Esophagus muscularis mucosa (tissue), 4 donors: ENCODE results near the gene ORC3. TPM values are rescaled to one million over a fixed set of nuclear protein-coding genes. Genes with fewer than 3 reads are reported as not detected.

Experiments
- DNase-seq: peaks from one replicate; pipeline ENCODE4 v3.0.0-alpha.2; 2017; ENCODE audit errors: extremely low spot score
- H3K27ac ChIP-seq, 4 donors: fragments of 200-600 bp; sonication (generic); replicated peaks in 1 of 4; 1 replicate in 3 of 4; 2 replicates in 1 of 4; pipeline ENCODE4 v1.5.1; 2016 to 2019; ENCODE audit warnings: mild to moderate bottlenecking in 1 of 4
- H3K27me3 ChIP-seq, 4 donors: fragments of 200-600 bp; sonication (generic); one replicate each; pipeline versions ENCODE4 v1.5.1 to v1.6.0; 2016 to 2019
- H3K36me3 ChIP-seq, 4 donors: fragments of 200-600 bp; sonication (generic); one replicate each; pipeline ENCODE4 v1.5.1; 2016 to 2019
- H3K4me1 ChIP-seq, 4 donors: fragments of 200-600 bp; sonication (generic); one replicate each; pipeline ENCODE4 v1.5.1; 2016 to 2019
- H3K4me3 ChIP-seq, 4 donors: fragments of 200-600 bp; sonication (generic); 1 replicate in 2 of 4; 2 replicates in 2 of 4; pipeline ENCODE4 v1.5.1; 2016 to 2019; ENCODE audit warnings: mild to moderate bottlenecking in 4 of 4, moderate library complexity in 1 of 4
- H3K9me3 ChIP-seq, 4 donors: fragments of 200-600 bp; sonication (generic); 1 replicate in 3 of 4; 2 replicates in 1 of 4; pipeline ENCODE4 v1.5.1; 2016 to 2019
- EP300 ChIP-seq: sonication (generic); formaldehyde crosslinking; IDR thresholded peaks from one replicate; pipeline ENCODE4 v1.6.1; 2017; ENCODE audit warnings: antibody characterized with exemption
- POLR2A ChIP-seq: fragments of 450-650 bp; IDR thresholded peaks from one replicate; pipeline ENCODE4 v1.6.1; 2017; ENCODE audit warnings: antibody characterized with exemption, moderate library complexity, mild to moderate bottlenecking, low read depth
- POLR2AphosphoS5 ChIP-seq, 2 donors: sonication (generic); formaldehyde crosslinking; IDR thresholded peaks; one replicate each; pipeline ENCODE4 v1.6.1; 2017; ENCODE audit warnings: antibody characterized with exemption in 2 of 2
- WGBS: methylation state at CpG from one replicate; pipeline ENCODE4 v1.1.5; 2018; 5-methylcytosine and 5-hydroxymethylcytosine counted together
- intact Hi-C: fragments of 100-400 bp; cut with DNase I; formaldehyde crosslinking; loops from one replicate; pipeline ENCODE4 v1.15.1; 2023
- total RNA-seq, 4 donors: library from RNA; depleted of rRNA; stranded (reverse); fragments of >200 nt; gene quantifications; one replicate each; pipeline versions ENCODE4 v1.1.0 to v1.2.1, GENCODE V29; 2016
- TF ChIP-seq, protein P1 (sequence below), 3 experiments: fragments of 200-600 bp in 2 of 3; fragments of 450-650 bp in 1 of 3; sonication (generic) in 2 of 3; IDR thresholded peaks; one replicate each; pipeline ENCODE4 v1.5.1; 2017 to 2019; ENCODE audit warnings: antibody characterized with exemption in 3 of 3, mild to moderate bottlenecking in 2 of 3, moderate library complexity in 1 of 3

Gene ORC3
- total RNA-seq, 4 donors from 2014 or later = 9.9 to 18.7 (median 12.6) TPM

GRCh38 chr6:87654122-87654521 lies 64.2 kb downstream of the ORC3 start:
- no peaks in the 10 kb centered on the region for H3K9me3 ChIP-seq
- WGBS = 87% methylated on average over 1 of the region's 1 CpG
- TF ChIP-seq EP300 (no peak), POLR2AphosphoS5 (IDR thresholded peaks at IDR 0.05) (no peak), POLR2A (no peak)
- TF ChIP-seq, protein P1, sequence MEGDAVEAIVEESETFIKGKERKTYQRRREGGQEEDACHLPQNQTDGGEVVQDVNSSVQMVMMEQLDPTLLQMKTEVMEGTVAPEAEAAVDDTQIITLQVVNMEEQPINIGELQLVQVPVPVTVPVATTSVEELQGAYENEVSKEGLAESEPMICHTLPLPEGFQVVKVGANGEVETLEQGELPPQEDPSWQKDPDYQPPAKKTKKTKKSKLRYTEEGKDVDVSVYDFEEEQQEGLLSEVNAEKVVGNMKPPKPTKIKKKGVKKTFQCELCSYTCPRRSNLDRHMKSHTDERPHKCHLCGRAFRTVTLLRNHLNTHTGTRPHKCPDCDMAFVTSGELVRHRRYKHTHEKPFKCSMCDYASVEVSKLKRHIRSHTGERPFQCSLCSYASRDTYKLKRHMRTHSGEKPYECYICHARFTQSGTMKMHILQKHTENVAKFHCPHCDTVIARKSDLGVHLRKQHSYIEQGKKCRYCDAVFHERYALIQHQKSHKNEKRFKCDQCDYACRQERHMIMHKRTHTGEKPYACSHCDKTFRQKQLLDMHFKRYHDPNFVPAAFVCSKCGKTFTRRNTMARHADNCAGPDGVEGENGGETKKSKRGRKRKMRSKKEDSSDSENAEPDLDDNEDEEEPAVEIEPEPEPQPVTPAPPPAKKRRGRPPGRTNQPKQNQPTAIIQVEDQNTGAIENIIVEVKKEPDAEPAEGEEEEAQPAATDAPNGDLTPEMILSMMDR (IDR thresholded peaks at IDR 0.05) = no peak
- H3K27ac ChIP-seq = no peak overlapping the region
- H3K27me3 ChIP-seq = no peaks in the 10 kb centered on the region
- peaks cover 0 to 12% (median 8%) of the 10 kb centered on the region in 4 donors for H3K4me1 ChIP-seq
- peaks cover 0 to 10% (median 4%) of the 10 kb centered on the region in 4 donors for H3K36me3 ChIP-seq
- intact Hi-C loops = no loop called here
- no peak for DNase-seq
- H3K4me3 ChIP-seq = no peak overlapping the region

DNA sequence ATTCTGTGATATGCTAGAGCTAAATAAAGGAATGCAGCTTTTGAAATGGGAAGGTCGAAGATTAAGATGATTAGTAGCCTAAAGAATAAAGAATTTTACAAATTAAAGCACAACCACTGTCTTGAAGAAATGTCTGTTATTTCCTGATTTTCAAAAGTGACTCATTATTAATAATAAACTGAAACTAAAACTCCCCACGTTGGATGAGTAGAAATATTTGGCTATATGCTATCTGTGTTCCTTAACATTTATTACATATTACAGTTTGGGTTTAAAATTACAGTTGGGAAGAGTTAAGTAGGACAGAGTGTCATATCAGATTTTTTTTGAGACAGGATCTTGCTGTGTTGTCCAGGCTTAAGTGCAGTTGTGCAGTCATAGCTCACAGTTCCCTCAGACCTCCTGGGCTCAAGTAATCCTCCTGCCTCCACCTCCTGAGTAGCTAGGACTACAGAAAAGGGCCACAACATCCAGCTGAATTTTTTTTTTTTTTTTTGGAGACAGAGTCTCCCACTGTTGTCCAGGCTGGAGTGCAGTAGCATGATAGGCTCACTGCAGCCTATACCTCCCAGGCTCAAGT lies 65.0 kb downstream of the ORC3 start:
- no peak overlapping the region for H3K4me3 ChIP-seq
- 67% methylated on average over 2 of the region's 2 CpGs for WGBS
- no peak overlapping the region for H3K27ac ChIP-seq
- no peak for DNase-seq
- H3K36me3 ChIP-seq = peaks cover 0 to 9% (median 3%) of the 10 kb centered on the region in 4 donors
- intact Hi-C loops = no loop called here
- no peaks in the 10 kb centered on the region for H3K27me3 ChIP-seq
- TF ChIP-seq EP300 (no peak), POLR2AphosphoS5 (IDR thresholded peaks at IDR 0.05) (no peak), POLR2A (no peak)
- TF ChIP-seq, protein P1 (IDR thresholded peaks at IDR 0.05) = no peak
- peaks cover 0 to 20% (median 16%) of the 10 kb centered on the region in 4 donors for H3K4me1 ChIP-seq
- no peaks in the 10 kb centered on the region for H3K9me3 ChIP-seq

GRCh38 chr6:87655824-87656223 lies 65.9 kb downstream of the ORC3 start:
- Histone ChIP-seq H3K9me3 (no peaks in the 10 kb centered on the region), H3K4me3 (no peak overlapping the region), H3K36me3 (peaks cover 0 to 9% (median 3%) of the 10 kb centered on the region in 4 donors), H3K4me1 (peaks cover 0 to 29% (median 24%) of the 10 kb centered on the region in 4 donors), H3K27ac (no peak overlapping the region), H3K27me3 (no peaks in the 10 kb centered on the region)
- TF ChIP-seq EP300 = no peak
- TF ChIP-seq POLR2AphosphoS5 (IDR thresholded peaks at IDR 0.05) = no peak
- no peak for TF ChIP-seq POLR2A
- TF ChIP-seq, protein P1 (IDR thresholded peaks at IDR 0.05) = no peak
- intact Hi-C loops = no loop called here
- DNase-seq = no peak

GRCh38 chr6:87656857-87657256 lies 66.9 kb downstream of the ORC3 start:
- peaks cover 0 to 37% (median 29%) of the 10 kb centered on the region in 4 donors for H3K4me1 ChIP-seq
- H3K9me3 ChIP-seq = no peaks in the 10 kb centered on the region
- no peak for DNase-seq
- intact Hi-C loops = no loop called here
- no peaks in the 10 kb centered on the region for H3K27me3 ChIP-seq
- TF ChIP-seq EP300 (no peak), POLR2A (no peak), POLR2AphosphoS5 (IDR thresholded peaks at IDR 0.05) (no peak)
- TF ChIP-seq, protein P1 (IDR thresholded peaks at IDR 0.05) = no peak
- peaks cover 0 to 9% (median 3%) of the 10 kb centered on the region in 4 donors for H3K36me3 ChIP-seq
- H3K4me3 ChIP-seq = no peak overlapping the region
- no peak overlapping the region for H3K27ac ChIP-seq

- Histone ChIP-seq H3K27me3 (no peaks in the 10 kb centered on the region), H3K36me3 (peaks cover 0 to 5% (median under 1%) of the 10 kb centered on the region in 4 donors), H3K4me3 (peak overlapping the region in 1 of 4 donors; percentile 1), H3K4me1 (peaks cover 0 to 37% (median 29%) of the 10 kb centered on the region in 4 donors), H3K27ac (peak overlapping the region; percentile 42 to 76 (median 56)), H3K9me3 (no peaks in the 10 kb centered on the region)
- intact Hi-C loops = no loop called here
- DNase-seq = no peak
- TF ChIP-seq POLR2AphosphoS5 (IDR thresholded peaks at IDR 0.05) (no peak), POLR2A (no peak), EP300 (no peak)
- TF ChIP-seq, protein P1 (IDR thresholded peaks at IDR 0.05) = no peak
Measured at GRCh38 chr6:87658516-87658915, 68.6 kb downstream of the ORC3 start.
